ENCODE measurements around the gene PMEL.

The PMEL gene

GRCh38 chr12:55997535-55997859 lies 31.7 kb upstream of the PMEL start:
- Histone ChIP-seq H3K36me3 (ENCODE audit: low read depth) (peaks cover 17% of the 10 kb centered on the region), H3K9me3 (ENCODE audit: severe bottlenecking) (no peaks in the 10 kb centered on the region), H3K4me1 (ENCODE audit: insufficient read depth, poor library complexity, severe bottlenecking) (no peaks in the 10 kb centered on the region), H3K27ac (ENCODE audit: poor library complexity, severe bottlenecking) (peak overlapping the region; percentile 37), H3K4me3 (ENCODE audit: severe bottlenecking) (peak overlapping the region; percentile 45), H3K27me3 (ENCODE audit: insufficient read depth, poor library complexity, severe bottlenecking) (no peaks in the 10 kb centered on the region)
- TF ChIP-seq CTCF (IDR thresholded peaks at IDR 0.05; ENCODE audit: poor library complexity, severe bottlenecking): no peak
- ATAC-seq (ENCODE audit: low read depth) (peak; percentile 44), DNase-seq (ENCODE audit: low spot score) (no peak)

GRCh38 chr12:55996715-55997534 lies 31.1 kb upstream of the PMEL start, which contains the start of gene SUOX:
TSS of gene SUOX (plus strand) at chr12:55997276. CDS start at chr12:56002222, 4,946 bp downstream.
- Histone ChIP-seq H3K36me3 (ENCODE audit: low read depth) (peaks cover 22% of the 10 kb centered on the region), H3K9me3 (ENCODE audit: severe bottlenecking) (no peaks in the 10 kb centered on the region), H3K27me3 (ENCODE audit: insufficient read depth, poor library complexity, severe bottlenecking) (no peaks in the 10 kb centered on the region), H3K4me1 (ENCODE audit: insufficient read depth, poor library complexity, severe bottlenecking) (no peaks in the 10 kb centered on the region), H3K4me3 (ENCODE audit: severe bottlenecking) (peak within 1 kb of the TSS; percentile 45), H3K27ac (ENCODE audit: poor library complexity, severe bottlenecking) (peak within 1 kb of the TSS; percentile 37)
- DNase-seq (ENCODE audit: low spot score) (peak; percentile 95), ATAC-seq (ENCODE audit: low read depth) (peak; percentile 99)
- peak; percentile 2 for TF ChIP-seq CTCF (IDR thresholded peaks at IDR 0.05; ENCODE audit: poor library complexity, severe bottlenecking)

- no peak for ATAC-seq (ENCODE audit: low read depth)
- peak overlapping the region; percentile 37 for H3K27ac ChIP-seq (ENCODE audit: poor library complexity, severe bottlenecking)
- DNase-seq (ENCODE audit: low spot score): no peak
Measured at GRCh38 chr12:55996201-55996714, 30.4 kb upstream of the PMEL start.

GRCh38 chr12:55995366-55995765 lies 29.5 kb upstream of the PMEL start:
- Histone ChIP-seq H3K4me1 (ENCODE audit: insufficient read depth, poor library complexity, severe bottlenecking) (no peaks in the 10 kb centered on the region), H3K9me3 (ENCODE audit: severe bottlenecking) (no peaks in the 10 kb centered on the region), H3K36me3 (ENCODE audit: low read depth) (peaks cover 38% of the 10 kb centered on the region), H3K27ac (ENCODE audit: poor library complexity, severe bottlenecking) (no peak overlapping the region), H3K27me3 (ENCODE audit: insufficient read depth, poor library complexity, severe bottlenecking) (no peaks in the 10 kb centered on the region), H3K4me3 (ENCODE audit: severe bottlenecking) (no peak overlapping the region)
- no peak for ATAC-seq (ENCODE audit: low read depth)
- no peak for DNase-seq (ENCODE audit: low spot score)
- TF ChIP-seq CTCF (IDR thresholded peaks at IDR 0.05; ENCODE audit: poor library complexity, severe bottlenecking): no peak

More at GRCh38 chr12:55996201-55996714, 30.4 kb upstream of the PMEL start:
- peak; percentile 90 for TF ChIP-seq CTCF (IDR thresholded peaks at IDR 0.05; ENCODE audit: poor library complexity, severe bottlenecking)
- peak overlapping the region; percentile 45 for H3K4me3 ChIP-seq (ENCODE audit: severe bottlenecking)
- H3K9me3 ChIP-seq (ENCODE audit: severe bottlenecking): no peaks in the 10 kb centered on the region
- H3K36me3 ChIP-seq (ENCODE audit: low read depth): peaks cover 29% of the 10 kb centered on the region
- no peaks in the 10 kb centered on the region for H3K4me1 ChIP-seq (ENCODE audit: insufficient read depth, poor library complexity, severe bottlenecking)
- H3K27me3 ChIP-seq (ENCODE audit: insufficient read depth, poor library complexity, severe bottlenecking): no peaks in the 10 kb centered on the region
